ENCODE data around the gene KCNJ8.
"Not testable (repeated sequence)": the region's sequence is repeated elsewhere in the genome, so short reads cannot be mapped to it uniquely, and the experiment has no call there.

The KCNJ8 gene

DNA sequence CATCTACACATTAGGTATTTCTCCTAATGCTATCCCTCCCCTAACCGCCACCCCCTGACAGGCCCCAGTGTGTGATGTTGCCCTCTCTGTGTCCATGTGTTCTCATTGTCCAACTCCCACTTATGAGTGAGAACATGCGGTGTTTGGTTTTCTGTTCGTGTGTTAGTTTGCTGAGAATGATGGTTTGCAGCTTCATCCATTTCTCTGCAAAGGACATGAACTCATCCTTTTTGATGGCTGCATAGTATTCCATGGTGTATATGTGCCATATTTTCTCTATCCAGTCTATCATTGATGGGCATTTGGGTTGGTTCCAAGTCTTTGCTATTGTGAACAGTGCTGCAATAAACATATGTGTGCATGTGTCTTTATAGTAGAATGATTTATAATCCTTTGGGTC, 8.2 kb upstream of the KCNJ8 start:
- not testable (repeated sequence) for DNase-seq

DNA sequence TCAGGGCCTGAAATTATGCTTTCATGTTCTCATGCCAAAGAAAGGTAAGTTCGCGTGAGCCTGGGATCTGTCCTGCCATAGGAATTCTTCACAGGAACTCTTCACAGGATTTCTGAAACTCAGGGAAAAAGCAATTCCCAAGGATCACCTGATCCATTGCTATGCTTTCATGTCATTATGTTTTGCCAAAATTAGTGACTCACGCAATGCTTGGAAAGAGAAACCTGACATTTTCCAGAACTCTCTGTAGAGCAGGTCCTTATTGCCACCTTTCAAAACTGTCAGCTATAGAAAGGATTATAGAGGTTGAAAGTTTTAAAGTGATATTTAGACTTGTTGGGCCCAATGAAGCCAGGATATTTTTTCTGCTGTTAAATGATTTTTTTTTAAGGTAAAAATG, 6.3 kb upstream of the KCNJ8 start:
- no peak for DNase-seq

DNA sequence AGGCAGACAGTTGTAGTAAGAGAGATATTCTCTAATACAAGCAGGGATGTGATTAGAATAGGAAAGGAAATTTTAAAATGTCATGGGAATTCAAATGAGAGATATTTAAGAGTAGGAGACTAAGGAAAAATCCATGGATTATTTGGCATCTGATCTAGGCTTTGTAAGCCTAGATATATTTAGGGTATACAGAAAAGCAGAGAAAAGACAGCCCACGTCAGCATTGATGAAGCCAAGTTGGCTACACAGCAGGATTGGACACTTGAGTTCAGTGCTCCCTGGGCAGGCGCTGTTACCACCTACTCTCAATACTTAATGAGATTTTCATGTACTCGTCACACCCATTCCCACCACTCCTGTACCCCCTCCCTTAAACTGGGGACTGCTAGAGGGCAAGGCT, 1.7 kb upstream of the KCNJ8 start:
- DNase-seq: no peak

GRCh38 chr12:21775133-21775820, 771 bp upstream of the KCNJ8 start:
- DNase-seq: no peak

GRCh38 chr12:21773806-21774205, 700 bp downstream of the KCNJ8 start:
- no peak for DNase-seq

GRCh38 chr12:21773263-21773741, 1.2 kb downstream of the KCNJ8 start:
- DNase-seq: no peak

DNA sequence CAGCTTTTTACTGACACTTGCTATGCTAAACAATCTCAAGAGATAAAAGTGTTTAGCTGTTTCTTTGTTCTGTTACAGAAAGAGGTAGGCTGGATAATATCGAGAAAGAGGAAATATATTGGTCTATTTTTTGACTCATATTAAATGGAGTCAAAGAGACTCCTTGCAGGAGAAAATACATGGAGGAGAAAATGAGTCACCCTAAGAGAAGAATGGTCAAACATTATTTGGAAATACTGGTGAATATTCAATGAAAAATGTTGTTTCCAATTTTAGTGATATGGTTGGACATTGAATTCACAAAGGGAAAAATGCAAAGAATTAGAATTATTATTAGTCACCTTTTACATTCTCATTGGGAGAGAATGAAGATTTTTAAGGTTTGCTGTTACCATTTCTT, 3.2 kb downstream of the KCNJ8 start:
- no peak for DNase-seq

- no peak for DNase-seq
Observed at GRCh38 chr12:21769307-21769706, 5.2 kb downstream of the KCNJ8 start.

DNA sequence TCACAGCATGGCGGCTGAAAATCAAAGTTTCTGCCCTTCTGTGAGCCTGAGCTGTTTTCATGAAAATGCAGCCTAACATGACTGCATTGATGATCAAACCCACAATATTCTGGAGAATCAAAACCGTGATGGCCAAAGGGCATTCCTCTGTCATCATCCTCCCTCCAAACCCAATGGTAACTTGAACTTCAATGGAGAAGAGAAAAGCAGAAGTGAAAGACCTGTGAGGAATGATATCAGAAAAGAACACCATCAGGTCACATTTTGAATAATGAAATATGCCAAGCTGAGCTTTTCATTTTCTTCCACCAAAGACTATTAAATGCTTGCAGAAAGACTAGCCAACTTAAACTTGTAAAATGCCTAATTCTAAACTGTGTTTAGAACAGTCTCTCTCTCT, 8.1 kb downstream of the KCNJ8 start:
- DNase-seq: no peak

GRCh38 chr12:21764950-21765349, 9.6 kb downstream of the KCNJ8 start:
- no peak for DNase-seq

DNA sequence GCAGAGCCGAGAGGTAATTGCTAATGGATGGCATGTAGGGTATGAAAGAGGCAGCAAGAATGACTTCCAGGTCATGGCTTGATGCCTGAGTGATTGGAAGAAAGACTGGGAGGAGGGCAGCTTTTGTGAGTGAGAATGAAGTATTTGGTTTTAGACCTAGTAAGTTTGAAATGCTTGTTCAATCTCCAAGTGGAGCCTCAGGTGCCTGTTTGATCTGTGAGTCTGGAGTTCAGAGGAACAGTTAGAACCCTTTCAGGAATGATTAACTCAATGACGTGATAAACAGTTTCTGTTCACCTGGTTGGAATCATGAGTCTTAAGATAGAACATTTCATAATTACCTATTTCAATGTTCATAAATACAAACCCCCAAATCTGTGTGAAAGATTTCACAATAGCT, 10.4 kb downstream of the KCNJ8 start:
- DNase-seq: no peak

DNA sequence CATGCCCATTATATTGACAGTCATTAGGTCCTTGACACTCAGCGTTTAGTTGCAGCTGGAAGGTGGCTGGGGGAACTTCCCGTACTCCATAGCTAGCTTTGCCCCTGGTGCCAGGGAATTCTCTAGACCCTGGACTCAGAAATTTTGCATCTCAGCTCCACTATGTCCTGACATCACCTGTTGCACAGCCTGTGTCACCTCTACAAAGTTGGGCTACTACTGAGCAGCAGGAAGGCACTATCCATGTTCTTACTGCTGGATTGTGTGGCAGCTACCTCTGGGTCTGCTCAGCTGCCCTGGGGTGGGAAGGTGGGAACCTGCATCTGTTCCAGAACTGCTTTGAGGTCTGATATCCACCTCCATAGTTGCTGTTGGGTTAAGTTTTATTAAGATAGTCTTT, 11.0 kb downstream of the KCNJ8 start:
- no peak for DNase-seq

DNA sequence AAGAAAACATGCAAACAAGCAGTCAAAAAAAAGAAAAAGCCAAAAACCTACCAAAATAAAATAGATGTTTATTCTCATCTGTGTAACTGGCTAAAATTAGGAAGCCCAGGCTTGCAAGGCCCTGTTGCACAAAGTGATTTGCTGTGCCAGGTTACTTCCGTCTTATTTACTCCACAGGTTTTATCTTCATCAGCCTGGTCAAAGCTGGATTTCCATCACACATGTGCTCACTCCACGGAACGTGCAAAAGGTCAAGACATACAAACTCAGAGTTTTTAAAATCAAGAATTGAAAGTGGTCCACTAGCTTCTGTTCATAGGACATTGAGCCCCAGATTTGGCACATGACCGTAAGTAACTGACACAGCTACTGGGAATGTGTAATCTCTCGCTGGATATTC, 14.8 kb downstream of the KCNJ8 start:
- no peak for DNase-seq

- no peak for DNase-seq
Observed at GRCh38 chr12:21757735-21758134, 16.8 kb downstream of the KCNJ8 start.

DNA sequence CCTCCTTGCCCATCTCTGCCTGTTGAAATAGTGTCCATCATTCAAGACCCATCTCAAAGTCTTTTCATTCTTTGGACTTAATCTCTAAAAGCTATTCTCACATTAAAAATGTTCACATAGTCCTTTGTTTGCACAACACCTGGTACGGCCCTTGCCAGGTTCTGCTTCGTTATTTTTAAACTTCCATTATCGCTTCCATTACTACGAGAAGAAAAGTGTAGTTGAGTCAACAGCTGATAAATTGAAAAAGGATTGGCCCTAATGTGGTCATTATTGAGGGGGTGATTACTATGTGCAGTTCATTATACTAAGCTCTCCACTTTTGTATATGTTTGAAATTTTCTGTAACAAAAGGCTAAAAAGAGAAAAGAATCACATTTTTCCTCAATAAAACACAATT, 17.8 kb downstream of the KCNJ8 start:
- no peak for DNase-seq

DNA sequence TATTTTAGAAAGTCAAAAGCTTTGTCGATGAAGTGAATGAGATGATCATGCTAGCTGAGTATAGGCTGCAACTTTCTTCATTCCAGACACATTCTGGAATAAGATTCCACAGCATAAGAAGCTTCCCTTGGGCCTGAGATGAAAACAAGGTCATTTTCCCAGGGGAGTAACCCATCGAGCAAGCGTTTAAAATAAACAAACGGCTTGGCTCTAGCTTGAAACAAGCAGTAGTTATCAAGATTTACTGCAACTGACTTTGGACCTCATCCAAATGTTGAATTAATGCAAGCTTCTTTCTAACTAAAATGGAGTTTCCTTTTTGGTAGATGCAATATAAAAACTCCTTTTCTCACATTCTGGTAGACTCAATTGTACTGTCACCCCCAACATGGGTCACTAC, 23.0 kb downstream of the KCNJ8 start:
- DNase-seq: no peak

- DNase-seq: no peak
Observed at GRCh38 chr12:21745258-21745657, 29.2 kb downstream of the KCNJ8 start.

GRCh38 chr12:21731144-21731543, 43.4 kb downstream of the KCNJ8 start:
- DNase-seq: no peak

GRCh38 chr12:21725731-21726130, 48.8 kb downstream of the KCNJ8 start:
- no peak for DNase-seq

DNA sequence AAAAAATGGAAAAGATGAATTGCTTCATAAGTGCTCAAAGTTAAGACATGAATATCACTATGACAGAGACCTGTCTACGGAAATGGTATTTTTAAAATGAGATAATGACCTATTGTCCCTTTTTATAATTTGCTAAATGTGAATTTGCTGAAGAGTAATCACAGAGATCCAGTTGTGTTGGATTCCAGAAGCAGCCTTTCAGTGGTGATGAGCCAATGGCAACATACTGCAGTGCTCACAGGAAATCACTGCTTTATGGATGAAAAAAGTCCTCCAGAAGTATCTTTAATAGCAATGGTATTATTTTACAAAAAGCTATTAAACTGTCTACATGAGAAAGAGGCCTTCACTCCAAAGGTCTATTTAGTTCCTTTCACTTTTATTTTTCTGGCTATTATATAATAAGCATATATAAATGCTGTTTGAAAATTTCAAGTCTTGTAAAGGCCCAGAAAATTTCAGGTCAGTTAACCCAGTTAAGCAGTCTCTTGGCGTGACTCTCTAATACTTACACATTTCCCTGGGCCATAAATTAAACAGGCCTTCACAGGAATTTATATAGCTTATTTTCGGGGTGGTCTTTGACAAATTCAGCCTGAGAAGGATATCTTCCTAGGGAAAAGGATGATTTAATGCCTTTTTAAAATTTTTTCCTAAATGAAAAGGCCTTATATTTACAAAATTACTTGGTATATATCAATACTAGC, 55.4 kb downstream of the KCNJ8 start:
- DNase-seq: no peak

GRCh38 chr12:21718403-21718802, 56.1 kb downstream of the KCNJ8 start:
- no peak for DNase-seq

GRCh38 chr12:21717767-21718166, 56.7 kb downstream of the KCNJ8 start:
- no peak for DNase-seq

DNA sequence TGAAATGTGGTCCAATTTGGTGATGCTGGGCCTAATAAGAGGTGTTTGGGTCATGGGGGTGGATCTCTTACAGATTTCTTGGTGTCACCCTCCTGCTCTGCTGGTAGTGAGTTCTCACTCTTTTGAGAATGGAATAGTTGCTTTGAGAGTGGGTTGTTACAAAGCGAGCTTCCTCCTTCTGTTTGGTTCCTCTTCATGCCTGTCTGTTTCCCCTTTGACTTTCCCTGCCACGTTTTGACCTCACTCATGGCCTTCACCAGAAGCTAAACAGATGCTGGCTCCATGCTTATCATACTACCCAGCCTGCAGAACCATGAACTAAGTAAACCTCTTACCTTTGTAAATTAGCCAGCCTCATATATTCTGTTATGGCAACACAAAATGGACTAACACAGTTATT, 59.1 kb downstream of the KCNJ8 start:
- DNase-seq: no peak

Data from effector CD4-positive, alpha-beta T cell (primary cell).